Right lung (tissue), 5 donors: Measurements from ENCODE around the gene GRPEL2. TPM values are rescaled to one million over a fixed set of nuclear protein-coding genes. Genes with fewer than 3 reads are reported as not detected.
"Not testable (repeated sequence)": the region's sequence is repeated elsewhere in the genome, so short reads cannot be mapped to it uniquely, and the experiment has no call there.

Experiments used
- DNase-seq, 2 donors: peaks; one replicate each; pipeline ENCODE4 v3.0.0-alpha.2; 2013
- polyA plus RNA-seq, 5 donors: library from polyadenylated mRNA; unstranded; fragments of 120-200 nt; gene quantifications; one replicate each; pipeline versions ENCODE4 v1.2.1 to v1.2.3, GENCODE V29; 2013; ENCODE audit warnings: inconsistent platforms in 1 of 5, low replicate concordance in 1 of 5; ENCODE audit not compliant: insufficient read length in 5 of 5, insufficient read depth in 1 of 5

GRPEL2 gene
- polyA plus RNA-seq, 5 donors = 14.8 to 30.8 (median 24.5) TPM

GRCh38 chr5:149397530-149397929, 52.2 kb downstream of the GRPEL2 start:
- DNase-seq = no peak

DNA sequence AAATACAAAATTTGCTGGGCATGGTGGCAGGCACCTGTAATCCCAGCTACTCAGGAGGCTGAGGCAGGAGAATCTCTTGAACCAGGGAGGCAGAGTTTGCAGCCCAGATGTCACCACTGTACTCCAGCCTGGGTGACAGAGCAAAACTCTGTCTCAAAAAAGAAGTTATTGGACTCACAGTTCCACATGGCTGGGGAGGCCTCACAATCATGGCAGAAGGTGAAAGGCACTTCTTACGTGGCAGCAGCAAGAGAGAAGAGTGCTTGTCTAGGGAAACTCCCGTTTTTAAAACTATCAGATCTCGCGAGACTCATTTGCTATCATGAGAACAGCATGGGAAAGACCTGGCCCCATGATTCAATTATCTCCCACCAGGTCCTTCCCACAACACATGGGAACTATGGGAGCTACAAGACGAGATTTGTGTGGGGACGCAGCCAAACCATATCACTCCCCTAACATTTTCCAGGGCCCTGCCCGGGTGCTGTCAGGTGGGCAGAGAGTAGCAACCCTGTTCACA, 53.5 kb downstream of the GRPEL2 start:
- not testable (repeated sequence) for DNase-seq

- no peak for DNase-seq
These were observed 54.5 kb downstream of the GRPEL2 start for GRCh38 chr5:149399775-149400174.

DNA sequence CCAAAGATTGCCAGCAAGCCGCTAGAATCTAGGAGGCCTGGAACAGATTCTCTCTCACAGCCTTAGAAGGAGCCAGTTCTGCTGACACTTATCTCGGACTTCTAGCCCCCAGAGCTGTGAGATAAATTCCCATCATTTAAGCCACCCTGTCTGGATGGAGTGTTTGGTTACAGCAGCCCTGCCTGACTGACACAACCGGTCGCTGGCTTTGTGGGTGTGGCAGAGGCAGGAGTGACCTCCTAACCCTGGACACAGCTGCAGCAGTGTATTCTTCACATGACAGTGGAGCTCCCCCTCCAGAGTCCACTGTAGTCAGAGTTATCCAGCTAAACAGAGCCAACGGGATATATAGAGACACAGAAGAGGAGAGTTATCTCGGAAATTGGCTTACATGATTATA, 55.0 kb downstream of the GRPEL2 start:
- DNase-seq = no peak

- no peak for DNase-seq
These were observed 55.8 kb downstream of the GRPEL2 start for GRCh38 chr5:149401051-149401450.

DNA sequence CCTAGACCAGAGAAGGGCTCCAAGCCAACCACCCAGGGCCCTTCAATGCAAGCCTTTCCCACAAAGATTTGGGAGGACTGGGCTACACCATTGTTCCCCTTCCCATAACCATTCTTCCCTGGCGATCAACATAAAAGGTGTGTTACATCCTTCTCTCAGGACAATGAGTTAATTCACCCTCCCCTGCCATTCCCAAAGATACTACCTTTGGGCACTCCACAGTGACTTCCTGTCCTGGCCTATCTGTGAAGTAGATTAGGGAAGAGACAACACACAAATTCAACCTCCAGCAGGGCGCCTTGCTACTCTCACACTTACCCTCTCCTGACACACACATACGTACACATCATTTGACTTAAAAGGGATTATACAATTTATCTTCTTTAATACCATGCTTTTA, 57.0 kb downstream of the GRPEL2 start:
- DNase-seq = no peak

Other genes with a start within 250 kb of the GRPEL2 start
- gene ABLIM3, start 204.0 kb upstream of the GRPEL2 start, polyA plus RNA-seq = 100 to 1,000 TPM in 4 of 5 donors, 10 to 100 TPM in 1; 85.6 to 123 (median 104) TPM
- 10 to 100 TPM; 35.7 to 40.9 (median 39.5) TPM for gene AFAP1L1, start 73.6 kb upstream of the GRPEL2 start, polyA plus RNA-seq
- 10 to 100 TPM; 14.8 to 16.7 (median 15.0) TPM for gene PCYOX1L, start 12.5 kb downstream of the GRPEL2 start, polyA plus RNA-seq
- gene IL17B, start 33.8 kb downstream of the GRPEL2 start, polyA plus RNA-seq = 10 to 100 TPM in 1 of 5 donors, 1 to 10 TPM in 2, under 1 TPM in 2; 0.62 to 20.7 (median 1.1) TPM
- gene CSNK1A1, start 205.9 kb downstream of the GRPEL2 start, polyA plus RNA-seq = 100 to 1,000 TPM; 155 to 224 (median 206) TPM
- gene ARHGEF37, start 236.0 kb downstream of the GRPEL2 start, polyA plus RNA-seq = 1 to 10 TPM; 4.2 to 6.2 (median 5.2) TPM